Hepatocyte (in vitro differentiated cells): Measurements from ENCODE around the gene WDR31.

Experiments used
- EZH2 ChIP-seq: fragments of 200-600 bp; sonication (generic); IDR thresholded peaks from 2 replicates; pipeline ENCODE4 v1.6.1; 2016; ENCODE audit warnings: antibody characterized with exemption, mild to moderate bottlenecking, borderline replicate concordance
- EZH2phosphoT487 ChIP-seq: fragments of 200-600 bp; sonication (generic); IDR thresholded peaks from one replicate; pipeline ENCODE4 v1.6.1; 2018; ENCODE audit warnings: antibody characterized with exemption, mild to moderate bottlenecking, low read depth, moderate library complexity; ENCODE audit not compliant: unreplicated experiment, severe bottlenecking
- TF ChIP-seq, protein P1 (sequence below): fragments of 200-600 bp; sonication (generic); IDR thresholded peaks from 2 replicates; pipeline ENCODE4 v1.5.1; 2016; ENCODE audit warnings: antibody characterized with exemption, mild to moderate bottlenecking; ENCODE audit not compliant: poor library complexity

DNA sequence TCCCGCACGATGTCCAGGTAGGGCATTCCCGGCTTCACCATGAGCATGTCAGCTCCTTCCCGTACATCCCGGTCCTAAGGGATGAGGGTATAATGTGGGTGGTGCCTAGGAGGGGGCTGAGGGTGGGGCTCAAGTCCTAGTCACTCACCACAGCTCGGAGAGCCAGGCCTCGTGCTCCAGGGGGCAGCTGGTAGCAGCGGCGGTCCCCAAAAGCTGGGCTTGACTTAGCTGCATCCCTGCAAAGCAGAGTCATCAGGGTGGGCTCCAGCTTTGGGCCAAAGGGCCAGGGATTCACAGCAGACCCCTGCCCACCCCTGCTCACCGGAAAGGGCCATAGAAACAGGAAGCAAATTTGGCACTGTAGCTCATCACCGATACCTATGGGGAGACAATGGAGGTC lies 49.4 kb upstream of the WDR31 start:
- no peak for TF ChIP-seq EZH2
- TF ChIP-seq, protein P1, sequence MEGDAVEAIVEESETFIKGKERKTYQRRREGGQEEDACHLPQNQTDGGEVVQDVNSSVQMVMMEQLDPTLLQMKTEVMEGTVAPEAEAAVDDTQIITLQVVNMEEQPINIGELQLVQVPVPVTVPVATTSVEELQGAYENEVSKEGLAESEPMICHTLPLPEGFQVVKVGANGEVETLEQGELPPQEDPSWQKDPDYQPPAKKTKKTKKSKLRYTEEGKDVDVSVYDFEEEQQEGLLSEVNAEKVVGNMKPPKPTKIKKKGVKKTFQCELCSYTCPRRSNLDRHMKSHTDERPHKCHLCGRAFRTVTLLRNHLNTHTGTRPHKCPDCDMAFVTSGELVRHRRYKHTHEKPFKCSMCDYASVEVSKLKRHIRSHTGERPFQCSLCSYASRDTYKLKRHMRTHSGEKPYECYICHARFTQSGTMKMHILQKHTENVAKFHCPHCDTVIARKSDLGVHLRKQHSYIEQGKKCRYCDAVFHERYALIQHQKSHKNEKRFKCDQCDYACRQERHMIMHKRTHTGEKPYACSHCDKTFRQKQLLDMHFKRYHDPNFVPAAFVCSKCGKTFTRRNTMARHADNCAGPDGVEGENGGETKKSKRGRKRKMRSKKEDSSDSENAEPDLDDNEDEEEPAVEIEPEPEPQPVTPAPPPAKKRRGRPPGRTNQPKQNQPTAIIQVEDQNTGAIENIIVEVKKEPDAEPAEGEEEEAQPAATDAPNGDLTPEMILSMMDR = no peak
- no peak for TF ChIP-seq EZH2phosphoT487
